Stimulated activated CD8-positive, alpha-beta memory T cell treated with anti-CD3 and anti-CD28 coated beads, Interleukin-12 subunit alpha, Interleukin-12 subunit beta, amount 100 ng/mL, for 4 hours (primary cell): ENCODE data around the gene TOR1AIP1.
"Not testable (repeated sequence)": the region's sequence is repeated elsewhere in the genome, so short reads cannot be mapped to it uniquely, and the experiment has no call there.

Source experiments
- DNase-seq: peaks from one replicate; pipeline ENCODE4 v3.0.0-alpha.2; 2020; ENCODE audit warnings: low read depth

TOR1AIP1 gene

GRCh38 chr1:179882253-179883039 is at the start of gene TOR1AIP1:
TSS of gene TOR1AIP1 (plus strand) at chr1:179882285. CDS start at chr1:179882503, 218 bp downstream.
- peak; percentile 94 for DNase-seq

- DNase-seq = not testable (repeated sequence)
These were observed 45.2 kb upstream of the TOR1AIP1 start for GRCh38 chr1:179836686-179837445.

- no peak for DNase-seq
These were observed 42.0 kb upstream of the TOR1AIP1 start for GRCh38 chr1:179840107-179840506.

- no peak for DNase-seq
These were observed 33.9 kb upstream of the TOR1AIP1 start for GRCh38 chr1:179848233-179848632.

GRCh38 chr1:179853102-179853501 is 29.0 kb upstream of the TOR1AIP1 start:
- DNase-seq = no peak

- not testable (repeated sequence) for DNase-seq
These were observed 26.3 kb upstream of the TOR1AIP1 start for GRCh38 chr1:179855831-179856230.

GRCh38 chr1:179856296-179856695 is 25.8 kb upstream of the TOR1AIP1 start:
- no peak for DNase-seq

- no peak for DNase-seq
These were observed 25.1 kb upstream of the TOR1AIP1 start for GRCh38 chr1:179857009-179857408.

- no peak for DNase-seq
These were observed 21.4 kb upstream of the TOR1AIP1 start for GRCh38 chr1:179860652-179861051.

GRCh38 chr1:179865377-179865776 is 16.7 kb upstream of the TOR1AIP1 start:
- DNase-seq = no peak

GRCh38 chr1:179866616-179867015 is 15.5 kb upstream of the TOR1AIP1 start:
- no peak for DNase-seq

- peak; percentile 15 for DNase-seq
These were observed 14.4 kb upstream of the TOR1AIP1 start for GRCh38 chr1:179867493-179868330.

GRCh38 chr1:179870870-179871269 is 11.2 kb upstream of the TOR1AIP1 start:
- no peak for DNase-seq

GRCh38 chr1:179871940-179872339 is 10.1 kb upstream of the TOR1AIP1 start:
- DNase-seq = no peak

- no peak for DNase-seq
These were observed 9.5 kb upstream of the TOR1AIP1 start for GRCh38 chr1:179872558-179872957.

- DNase-seq = no peak
These were observed 8.6 kb upstream of the TOR1AIP1 start for GRCh38 chr1:179873438-179873851.

- no peak for DNase-seq
These were observed 6.3 kb upstream of the TOR1AIP1 start for GRCh38 chr1:179875596-179876299.

GRCh38 chr1:179876300-179876715 is 5.8 kb upstream of the TOR1AIP1 start:
- no peak for DNase-seq

GRCh38 chr1:179877586-179878265 is 4.4 kb upstream of the TOR1AIP1 start, which contains the start of gene TOR1AIP2:
TSS of gene TOR1AIP2 (minus strand) at chr1:179877803. CDS start at chr1:179852665, 25,138 bp downstream.
- DNase-seq = peak; percentile 73

GRCh38 chr1:179879797-179880196 is 2.3 kb upstream of the TOR1AIP1 start:
- no peak for DNase-seq
